HEK293T (cell line): ENCODE data around the gene OVCH1.

ENCODE experiments used
- CTBP1 ChIP-seq: fragments of 450-650 bp; IDR thresholded peaks from 2 replicates; pipeline ENCODE4 v1.6.1; 2016; ENCODE audit warnings: borderline replicate concordance
- FOXA1 ChIP-seq: fragments of 450-650 bp; IDR thresholded peaks from 2 replicates; pipeline ENCODE4 v1.6.1; 2016; ENCODE audit warnings: mild to moderate bottlenecking
- FOXK2 ChIP-seq: fragments of 450-650 bp; IDR thresholded peaks from 2 replicates; pipeline ENCODE4 v1.6.1; 2016; ENCODE audit warnings: mild to moderate bottlenecking
- FOXM1 ChIP-seq: fragments of 450-650 bp; IDR thresholded peaks from 2 replicates; pipeline ENCODE4 v1.6.1; 2017; ENCODE audit warnings: mild to moderate bottlenecking, borderline replicate concordance
- HDGF ChIP-seq: fragments of 450-650 bp; IDR thresholded peaks from 2 replicates; pipeline ENCODE4 v1.6.1; 2017; ENCODE audit warnings: antibody characterized with exemption, borderline replicate concordance
- NFRKB ChIP-seq: fragments of 450-650 bp; IDR thresholded peaks from 2 replicates; pipeline ENCODE4 v1.6.1; 2016; ENCODE audit warnings: mild to moderate bottlenecking, moderate library complexity
- PKNOX1 ChIP-seq: fragments of 450-650 bp; IDR thresholded peaks from 2 replicates; pipeline ENCODE4 v1.6.1; 2016
- SP1 ChIP-seq: fragments of 450-650 bp; IDR thresholded peaks from 2 replicates; pipeline ENCODE4 v1.6.1; 2017
- SUZ12 ChIP-seq: fragments of 450-650 bp; IDR thresholded peaks from 2 replicates; pipeline ENCODE4 v1.6.1; 2016; ENCODE audit warnings: mild to moderate bottlenecking
- TARDBP ChIP-seq: fragments of 450-650 bp; IDR thresholded peaks from 2 replicates; pipeline ENCODE4 v1.6.1; 2016
- ZNF384 ChIP-seq: fragments of 450-650 bp; IDR thresholded peaks from 2 replicates; pipeline ENCODE4 v1.6.1; 2016

GRCh38 chr12:29509503-29509902 is 12.0 kb upstream of the OVCH1 start:
- TF ChIP-seq PKNOX1 (no peak), SUZ12 (no peak), FOXK2 (no peak), TARDBP (no peak), SP1 (no peak), ZNF384 (no peak), NFRKB (no peak), FOXA1 (no peak), HDGF (no peak), CTBP1 (no peak), FOXM1 (no peak)
